NCI-H2029 (cell line): Measurements from ENCODE around the gene SHISA5.
"Not testable (repeated sequence)": the region's sequence is repeated elsewhere in the genome, so short reads cannot be mapped to it uniquely, and the experiment has no call there.

Experiments
- DNase-seq: peaks from one replicate; lab custom pipeline; 2025; lab: John Stamatoyannopoulos, UW

Gene SHISA5

GRCh38 chr3:48504051-48504946, at the start of gene SHISA5:
Gene SHISA5 (minus strand): TSS chr3:48504174. CDS start chr3:48504094, 80 bp downstream.
- no peak for DNase-seq

GRCh38 chr3:48553361-48553760, 49.4 kb upstream of the SHISA5 start:
- no peak for DNase-seq

- DNase-seq, result no peak
Measured at GRCh38 chr3:48552111-48552951, 48.4 kb upstream of the SHISA5 start.

- not testable (repeated sequence) for DNase-seq
Measured at GRCh38 chr3:48551651-48552050, 47.7 kb upstream of the SHISA5 start.

- peak; percentile 30 for DNase-seq
Measured at GRCh38 chr3:48548729-48549705, 45.0 kb upstream of the SHISA5 start.

- no peak for DNase-seq
Measured at GRCh38 chr3:48548126-48548525, 44.2 kb upstream of the SHISA5 start.

- DNase-seq, result no peak
Measured at GRCh38 chr3:48546203-48546829, 42.3 kb upstream of the SHISA5 start.

GRCh38 chr3:48544141-48544540, 40.2 kb upstream of the SHISA5 start:
- DNase-seq, result no peak

- DNase-seq, result no peak
Measured at GRCh38 chr3:48543271-48543866, 39.4 kb upstream of the SHISA5 start.

- no peak for DNase-seq
Measured at GRCh38 chr3:48538451-48538850, 34.5 kb upstream of the SHISA5 start.

- no peak for DNase-seq
Measured at GRCh38 chr3:48536785-48537184, 32.8 kb upstream of the SHISA5 start.

GRCh38 chr3:48536116-48536515, 32.1 kb upstream of the SHISA5 start:
- no peak for DNase-seq

- no peak for DNase-seq
Measured at GRCh38 chr3:48535578-48535977, 31.6 kb upstream of the SHISA5 start.

GRCh38 chr3:48532977-48533337, 29.0 kb upstream of the SHISA5 start:
- no peak for DNase-seq

- DNase-seq, result no peak
Measured at GRCh38 chr3:48532271-48532976, 28.4 kb upstream of the SHISA5 start.

GRCh38 chr3:48530701-48531100, 26.7 kb upstream of the SHISA5 start:
- DNase-seq, result not testable (repeated sequence)

GRCh38 chr3:48528754-48529153, 24.8 kb upstream of the SHISA5 start:
- no peak for DNase-seq

GRCh38 chr3:48528048-48528447, 24.1 kb upstream of the SHISA5 start:
- DNase-seq, result no peak

- DNase-seq, result no peak
Measured at GRCh38 chr3:48524970-48525369, 21.0 kb upstream of the SHISA5 start.

GRCh38 chr3:48521635-48522034, 17.7 kb upstream of the SHISA5 start:
- no peak for DNase-seq
